ENCODE measurements around the gene SIT1. TPM values are rescaled to one million over a fixed set of nuclear protein-coding genes. Genes with fewer than 3 reads are reported as not detected.
A peak's percentile ranks its signal among the peaks of the same experiment; 100 is the strongest.

Gene SIT1
- total and polyA plus RNA-seq, 4 donors: 0.87 to 3.8 (median 1.4) TPM

GRCh38 chr9:35608221-35608620 lies 42.5 kb downstream of the SIT1 start:
- no peak for TF ChIP-seq CTCF (IDR thresholded peaks at IDR 0.05; ENCODE audit: control extremely low read depth, extremely low read depth)
- 88 to 91% methylated on average over 7 of the region's 7 CpGs for WGBS, 2 donors
- Histone ChIP-seq H3K9me3 (ENCODE audit: control insufficient read depth in 4 of 4, insufficient read depth in 3 of 4, low read length in 3 of 4) (no peaks in the 10 kb centered on the region), H3K27me3 (ENCODE audit: control insufficient read depth in 3 of 3, insufficient read depth in 3 of 3, low read length in 2 of 3) (no peaks in the 10 kb centered on the region), H3K27ac (ENCODE audit: low read depth in 1 of 2, low read length in 1 of 2) (no peak overlapping the region), H3K9ac (ENCODE audit: insufficient read depth in 1 of 2, low read length in 2 of 2) (no peak overlapping the region), H3K36me3 (ENCODE audit: control insufficient read depth in 4 of 4, insufficient read depth in 4 of 4, low read length in 4 of 4) (peaks cover 2 to 23% (median 12%) of the 10 kb centered on the region in 4 donors), H3K4me3 (no peak overlapping the region), H3K4me1 (ENCODE audit: control insufficient read depth in 5 of 5, insufficient read depth in 5 of 5, low read length in 5 of 5) (peaks cover 0 to 25% (median 10%) of the 10 kb centered on the region in 5 donors)
- DNase-seq: no peak
- ATAC-seq (ENCODE audit: insufficient read depth, low FRiP score): no peak

GRCh38 chr9:35606726-35607125 lies 44.0 kb downstream of the SIT1 start:
- Histone ChIP-seq H3K36me3 (ENCODE audit: control insufficient read depth in 4 of 4, insufficient read depth in 4 of 4, low read length in 4 of 4) (peaks cover 2 to 23% (median 12%) of the 10 kb centered on the region in 4 donors), H3K27me3 (ENCODE audit: control insufficient read depth in 3 of 3, insufficient read depth in 3 of 3, low read length in 2 of 3) (no peaks in the 10 kb centered on the region), H3K4me1 (ENCODE audit: control insufficient read depth in 5 of 5, insufficient read depth in 5 of 5, low read length in 5 of 5) (peaks cover 0 to 29% (median 10%) of the 10 kb centered on the region in 5 donors), H3K9me3 (ENCODE audit: control insufficient read depth in 4 of 4, insufficient read depth in 3 of 4, low read length in 3 of 4) (no peaks in the 10 kb centered on the region), H3K9ac (ENCODE audit: insufficient read depth in 1 of 2, low read length in 2 of 2) (no peak overlapping the region), H3K4me3 (no peak overlapping the region), H3K27ac (ENCODE audit: low read depth in 1 of 2, low read length in 1 of 2) (no peak overlapping the region)
- 82 to 85% methylated on average over 7 of the region's 7 CpGs for WGBS, 2 donors
- no peak for TF ChIP-seq CTCF (IDR thresholded peaks at IDR 0.05; ENCODE audit: control extremely low read depth, extremely low read depth)
- DNase-seq (no peak), ATAC-seq (ENCODE audit: insufficient read depth, low FRiP score) (no peak)

- ATAC-seq (ENCODE audit: insufficient read depth, low FRiP score): no peak
- H3K27ac ChIP-seq (ENCODE audit: low read depth in 1 of 2, low read length in 1 of 2): peak overlapping the region in 1 of 2 donors; percentile 82
- peak overlapping the region; percentile 64 for H3K4me3 ChIP-seq
- no peak for TF ChIP-seq CTCF (IDR thresholded peaks at IDR 0.05; ENCODE audit: control extremely low read depth, extremely low read depth)
- H3K4me1 ChIP-seq (ENCODE audit: control insufficient read depth in 5 of 5, insufficient read depth in 5 of 5, low read length in 5 of 5): peaks cover 0 to 29% (median 10%) of the 10 kb centered on the region in 5 donors
- WGBS, 2 donors: 16 to 24% methylated on average over 5 of the region's 5 CpGs
- H3K9me3 ChIP-seq (ENCODE audit: control insufficient read depth in 4 of 4, insufficient read depth in 3 of 4, low read length in 3 of 4): no peaks in the 10 kb centered on the region
- peak overlapping the region; percentile 8 to 68 for H3K9ac ChIP-seq (ENCODE audit: insufficient read depth in 1 of 2, low read length in 2 of 2)
- H3K27me3 ChIP-seq (ENCODE audit: control insufficient read depth in 3 of 3, insufficient read depth in 3 of 3, low read length in 2 of 3): no peaks in the 10 kb centered on the region
- peak in 1 of 3 donors; percentile 8 for DNase-seq
- peaks cover 2 to 23% (median 12%) of the 10 kb centered on the region in 4 donors for H3K36me3 ChIP-seq (ENCODE audit: control insufficient read depth in 4 of 4, insufficient read depth in 4 of 4, low read length in 4 of 4)
These were observed 44.6 kb downstream of the SIT1 start for GRCh38 chr9:35606138-35606504.

Data from lung (tissue), 12 donors.